Sigmoid colon (tissue), 7 donors: Measurements from ENCODE around the gene GALNT13. TPM values are rescaled to one million over a fixed set of nuclear protein-coding genes. Genes with fewer than 3 reads are reported as not detected.

Experiments
- DNase-seq: peaks from one replicate; pipeline ENCODE4 v3.0.0-alpha.2; 2019
- H3K27ac ChIP-seq, 4 donors: fragments of 200-600 bp; sonication (generic); one replicate each; pipeline ENCODE4 v1.5.1; 2016 to 2019; ENCODE audit warnings: mild to moderate bottlenecking in 1 of 4
- H3K27me3 ChIP-seq, 3 donors: fragments of 200-600 bp; sonication (generic); one replicate each; pipeline ENCODE4 v1.5.1; 2019; ENCODE audit warnings: mild to moderate bottlenecking in 1 of 3
- H3K36me3 ChIP-seq, 4 donors: fragments of 200-600 bp; sonication (generic); one replicate each; pipeline ENCODE4 v1.5.1; 2016 to 2019
- H3K4me1 ChIP-seq, 4 donors: fragments of 200-600 bp; sonication (generic); one replicate each; pipeline ENCODE4 v1.5.1; 2017 to 2019
- H3K4me3 ChIP-seq, 4 donors: fragments of 200-600 bp; sonication (generic); one replicate each; pipeline ENCODE4 v1.5.1; 2017 to 2019; ENCODE audit warnings: mild to moderate bottlenecking in 2 of 4, moderate library complexity in 1 of 4
- H3K9me3 ChIP-seq, 4 donors: fragments of 200-600 bp in 3 of 4; sonication (generic) in 3 of 4; one replicate each; pipeline versions ENCODE4 v1.5.1 to v1.6.1; 2013 to 2019
- CTCF ChIP-seq, 4 experiments: fragments of 450-650 bp in 3 of 4; fragments of 200-600 bp in 1 of 4; IDR thresholded peaks; one replicate each; pipeline ENCODE4 v1.5.1; 2016 to 2019; ENCODE audit warnings: antibody characterized with exemption in 4 of 4, mild to moderate bottlenecking in 3 of 4, moderate library complexity in 2 of 4
- EP300 ChIP-seq, 4 donors: sonication (generic); formaldehyde crosslinking; IDR thresholded peaks; one replicate each; pipeline ENCODE4 v1.6.1; 2017; ENCODE audit warnings: antibody characterized with exemption in 4 of 4
- POLR2A ChIP-seq, 2 donors: fragments of 450-650 bp; IDR thresholded peaks; one replicate each; pipeline ENCODE4 v1.6.1; 2016; ENCODE audit warnings: antibody characterized with exemption in 2 of 2, mild to moderate bottlenecking in 2 of 2, moderate library complexity in 2 of 2
- POLR2AphosphoS5 ChIP-seq, 4 donors: sonication (generic); formaldehyde crosslinking; IDR thresholded peaks; one replicate each; pipeline ENCODE4 v1.6.1; 2017; ENCODE audit warnings: antibody characterized with exemption in 4 of 4
- WGBS, 2 donors: extraction: QIAGEN DNeasy Blood & Tissue Kit; methylation state at CpG; one replicate each; pipeline ENCODE4 v1.1.7; 2013; 5-methylcytosine and 5-hydroxymethylcytosine counted together
- intact Hi-C: fragments of 100-400 bp; cut with DNase I; formaldehyde crosslinking; loops from one replicate; pipeline ENCODE4 v1.15.1; 2023
- polyA plus RNA-seq, 3 donors: library from polyadenylated mRNA; stranded (reverse); fragments of 200-250 nt; gene quantifications; one replicate each; pipeline ENCODE4 v1.2.3, GENCODE V29; 2013
- total RNA-seq, 4 donors: library from RNA; depleted of rRNA; stranded (reverse); fragments of >200 nt; gene quantifications; one replicate each; pipeline ENCODE4 v1.1.0, GENCODE V29; 2016
- donor health status: healthy with polysubstance abuse.
- donor health status: Bipolar disorder and iron deficiency.
- donor health status: healthy.

The GALNT13 gene
- total and polyA plus RNA-seq, 7 donors: under 0.01 to 2.5 (median 0.82) TPM; not detected in 1

GRCh38 chr2:154228566-154229280 lies 357.0 kb downstream of the GALNT13 start:
- no peak overlapping the region for H3K27ac ChIP-seq
- no peaks in the 10 kb centered on the region for H3K27me3 ChIP-seq
- 85 to 87% methylated on average over 3 of the region's 3 CpGs for WGBS, 2 donors
- intact Hi-C loops: no loop called here
- H3K36me3 ChIP-seq: no peaks in the 10 kb centered on the region
- no peaks in the 10 kb centered on the region for H3K9me3 ChIP-seq
- TF ChIP-seq POLR2AphosphoS5 (IDR thresholded peaks at IDR 0.05) (no peak), POLR2A (IDR thresholded peaks at IDR 0.05) (no peak), CTCF (IDR thresholded peaks at IDR 0.05) (no peak), EP300 (IDR thresholded peaks at IDR 0.05) (no peak)
- no peak overlapping the region for H3K4me3 ChIP-seq
- no peak for DNase-seq
- no peaks in the 10 kb centered on the region for H3K4me1 ChIP-seq

- Histone ChIP-seq H3K36me3 (no peaks in the 10 kb centered on the region), H3K9me3 (no peaks in the 10 kb centered on the region), H3K27me3 (no peaks in the 10 kb centered on the region), H3K4me3 (no peak overlapping the region), H3K27ac (no peak overlapping the region), H3K4me1 (no peaks in the 10 kb centered on the region)
- intact Hi-C loops: no loop called here
- DNase-seq: no peak
- TF ChIP-seq POLR2A (IDR thresholded peaks at IDR 0.05) (no peak), POLR2AphosphoS5 (IDR thresholded peaks at IDR 0.05) (no peak), EP300 (IDR thresholded peaks at IDR 0.05) (no peak), CTCF (IDR thresholded peaks at IDR 0.05) (no peak)
Measured at GRCh38 chr2:154229966-154230365, 358.2 kb downstream of the GALNT13 start.

- no peak overlapping the region for H3K27ac ChIP-seq
- H3K36me3 ChIP-seq: no peaks in the 10 kb centered on the region
- no peaks in the 10 kb centered on the region for H3K9me3 ChIP-seq
- DNase-seq: no peak
- no peaks in the 10 kb centered on the region for H3K27me3 ChIP-seq
- no peaks in the 10 kb centered on the region for H3K4me1 ChIP-seq
- WGBS, 2 donors: 18 to 28% methylated on average over 1 of the region's 1 CpG
- H3K4me3 ChIP-seq: no peak overlapping the region
- TF ChIP-seq POLR2A (IDR thresholded peaks at IDR 0.05): no peak
- no peak for TF ChIP-seq POLR2AphosphoS5 (IDR thresholded peaks at IDR 0.05)
- TF ChIP-seq CTCF (IDR thresholded peaks at IDR 0.05): no peak
- TF ChIP-seq EP300 (IDR thresholded peaks at IDR 0.05): no peak
- intact Hi-C loops: no loop called here
Measured at GRCh38 chr2:154231021-154231420, 359.3 kb downstream of the GALNT13 start.

- no peak overlapping the region for H3K4me3 ChIP-seq
- H3K27me3 ChIP-seq: no peaks in the 10 kb centered on the region
- H3K27ac ChIP-seq: no peak overlapping the region
- TF ChIP-seq EP300 (IDR thresholded peaks at IDR 0.05) (no peak), POLR2AphosphoS5 (IDR thresholded peaks at IDR 0.05) (no peak), POLR2A (IDR thresholded peaks at IDR 0.05) (no peak)
- H3K4me1 ChIP-seq: no peaks in the 10 kb centered on the region
- H3K9me3 ChIP-seq: no peaks in the 10 kb centered on the region
- intact Hi-C loops: no loop called here
- WGBS, 2 donors: 16 to 64% methylated on average over 2 of the region's 2 CpGs
- no peaks in the 10 kb centered on the region for H3K36me3 ChIP-seq
- DNase-seq: no peak
Measured at GRCh38 chr2:154233231-154233630, 361.5 kb downstream of the GALNT13 start.

- no peaks in the 10 kb centered on the region for H3K9me3 ChIP-seq
- 88 to 89% methylated on average over 1 of the region's 1 CpG for WGBS, 2 donors
- no peaks in the 10 kb centered on the region for H3K27me3 ChIP-seq
- H3K36me3 ChIP-seq: no peaks in the 10 kb centered on the region
- no peaks in the 10 kb centered on the region for H3K4me1 ChIP-seq
- DNase-seq: no peak
- H3K4me3 ChIP-seq: no peak overlapping the region
- TF ChIP-seq CTCF (IDR thresholded peaks at IDR 0.05) (no peak), POLR2AphosphoS5 (IDR thresholded peaks at IDR 0.05) (no peak), POLR2A (IDR thresholded peaks at IDR 0.05) (no peak), EP300 (IDR thresholded peaks at IDR 0.05) (no peak)
- H3K27ac ChIP-seq: no peak overlapping the region
- intact Hi-C loops: no loop called here
Measured at GRCh38 chr2:154238252-154238651, 366.5 kb downstream of the GALNT13 start.
